Suprapubic skin (tissue), 4 donors: ENCODE results near the gene SOX9. TPM values are rescaled to one million over a fixed set of nuclear protein-coding genes. Genes with fewer than 3 reads are reported as not detected.

ENCODE experiments used
- DNase-seq, 2 donors: peaks; one replicate each; pipeline ENCODE4 v3.0.0-alpha.2; 2019; ENCODE audit warnings: low spot score in 2 of 2
- H3K27ac ChIP-seq: fragments of 200-600 bp; sonication (generic); one replicate; pipeline ENCODE4 v1.5.1; 2019
- H3K27me3 ChIP-seq: fragments of 200-600 bp; sonication (generic); one replicate; pipeline ENCODE4 v1.5.1; 2019
- H3K36me3 ChIP-seq: fragments of 200-600 bp; sonication (generic); one replicate; pipeline ENCODE4 v1.5.1; 2019
- H3K4me1 ChIP-seq: fragments of 200-600 bp; sonication (generic); one replicate; pipeline ENCODE4 v1.5.1; 2019
- H3K4me3 ChIP-seq: fragments of 200-600 bp; sonication (generic); one replicate; pipeline ENCODE4 v1.5.1; 2019; ENCODE audit warnings: mild to moderate bottlenecking
- H3K9me3 ChIP-seq: fragments of 200-600 bp; sonication (generic); one replicate; pipeline ENCODE4 v1.5.1; 2019
- EP300 ChIP-seq: sonication (generic); formaldehyde crosslinking; IDR thresholded peaks from one replicate; pipeline ENCODE4 v1.6.1; 2017; ENCODE audit warnings: antibody characterized with exemption
- POLR2A ChIP-seq, 2 donors: fragments of 450-650 bp; IDR thresholded peaks; one replicate each; pipeline ENCODE4 v1.6.1; 2017; ENCODE audit warnings: antibody characterized with exemption in 2 of 2, mild to moderate bottlenecking in 2 of 2, moderate library complexity in 2 of 2
- POLR2AphosphoS5 ChIP-seq, 3 donors: sonication (generic); formaldehyde crosslinking; IDR thresholded peaks; one replicate each; pipeline ENCODE4 v1.6.1; 2017; ENCODE audit warnings: antibody characterized with exemption in 3 of 3
- WGBS: methylation state at CpG from one replicate; pipeline ENCODE4 v1.1.5; 2018; 5-methylcytosine and 5-hydroxymethylcytosine counted together
- total RNA-seq, 4 donors: library from RNA; depleted of rRNA; stranded (reverse); fragments of >200 nt; gene quantifications; one replicate each; pipeline ENCODE4 v1.1.0, GENCODE V29; 2016
- TF ChIP-seq, protein P1 (sequence below), 2 donors: fragments of 200-600 bp in 1 of 2; fragments of 450-650 bp in 1 of 2; sonication (generic) in 1 of 2; IDR thresholded peaks; one replicate each; pipeline ENCODE4 v1.5.1; 2016 to 2019; ENCODE audit warnings: antibody characterized with exemption in 2 of 2, mild to moderate bottlenecking in 1 of 2, moderate library complexity in 1 of 2

SOX9 gene
- total RNA-seq, 4 donors from 2014 or later: 30.0 to 52.3 (median 42.9) TPM

DNA sequence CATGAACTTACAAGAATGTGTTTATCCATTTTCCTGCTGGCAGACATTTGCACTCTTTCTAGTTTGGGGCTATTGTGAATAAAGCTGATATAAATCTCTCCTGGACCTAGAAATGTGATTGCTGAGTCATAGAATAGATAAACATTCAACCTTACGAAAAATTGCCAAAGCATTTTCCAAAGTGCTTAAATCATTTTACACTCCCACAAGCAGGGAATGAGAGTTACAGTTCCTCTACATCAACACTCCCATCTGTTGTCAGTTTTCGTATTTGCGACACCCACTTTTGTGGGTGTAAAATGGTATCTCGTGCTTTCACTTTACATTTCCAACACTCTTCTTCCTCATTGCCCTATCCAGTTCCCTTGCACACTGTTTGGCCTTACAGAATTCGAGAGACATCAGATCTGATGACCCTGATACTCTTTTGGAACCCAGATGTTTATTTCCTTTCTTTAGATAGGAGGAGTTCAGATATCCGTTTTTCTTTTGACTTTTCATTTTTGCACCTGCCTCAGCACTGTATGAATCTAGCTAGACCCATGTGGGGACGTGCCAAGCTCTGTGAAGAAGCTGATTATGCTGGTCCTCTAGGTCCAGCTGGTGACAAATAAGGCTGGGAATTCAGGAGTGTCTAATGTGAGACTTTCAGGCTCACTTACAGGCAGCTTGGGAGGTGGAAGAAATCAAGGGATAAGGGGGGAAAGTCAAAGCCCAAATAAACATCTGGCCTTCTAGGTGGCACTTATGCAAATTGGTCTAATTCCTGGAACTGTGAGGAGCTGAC lies 14.0 kb downstream of the SOX9 start:
- Histone ChIP-seq H3K27ac (no peak overlapping the region), H3K4me3 (no peak overlapping the region), H3K9me3 (no peaks in the 10 kb centered on the region), H3K27me3 (peaks cover 11% of the 10 kb centered on the region), H3K4me1 (no peaks in the 10 kb centered on the region), H3K36me3 (no peaks in the 10 kb centered on the region)
- DNase-seq: no peak
- TF ChIP-seq, protein P1, sequence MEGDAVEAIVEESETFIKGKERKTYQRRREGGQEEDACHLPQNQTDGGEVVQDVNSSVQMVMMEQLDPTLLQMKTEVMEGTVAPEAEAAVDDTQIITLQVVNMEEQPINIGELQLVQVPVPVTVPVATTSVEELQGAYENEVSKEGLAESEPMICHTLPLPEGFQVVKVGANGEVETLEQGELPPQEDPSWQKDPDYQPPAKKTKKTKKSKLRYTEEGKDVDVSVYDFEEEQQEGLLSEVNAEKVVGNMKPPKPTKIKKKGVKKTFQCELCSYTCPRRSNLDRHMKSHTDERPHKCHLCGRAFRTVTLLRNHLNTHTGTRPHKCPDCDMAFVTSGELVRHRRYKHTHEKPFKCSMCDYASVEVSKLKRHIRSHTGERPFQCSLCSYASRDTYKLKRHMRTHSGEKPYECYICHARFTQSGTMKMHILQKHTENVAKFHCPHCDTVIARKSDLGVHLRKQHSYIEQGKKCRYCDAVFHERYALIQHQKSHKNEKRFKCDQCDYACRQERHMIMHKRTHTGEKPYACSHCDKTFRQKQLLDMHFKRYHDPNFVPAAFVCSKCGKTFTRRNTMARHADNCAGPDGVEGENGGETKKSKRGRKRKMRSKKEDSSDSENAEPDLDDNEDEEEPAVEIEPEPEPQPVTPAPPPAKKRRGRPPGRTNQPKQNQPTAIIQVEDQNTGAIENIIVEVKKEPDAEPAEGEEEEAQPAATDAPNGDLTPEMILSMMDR (IDR thresholded peaks at IDR 0.05): no peak
- no peak for TF ChIP-seq POLR2AphosphoS5 (IDR thresholded peaks at IDR 0.05)
- no peak for TF ChIP-seq POLR2A (IDR thresholded peaks at IDR 0.05)
- no peak for TF ChIP-seq EP300
- 44% methylated on average over 7 of the region's 7 CpGs for WGBS

DNA sequence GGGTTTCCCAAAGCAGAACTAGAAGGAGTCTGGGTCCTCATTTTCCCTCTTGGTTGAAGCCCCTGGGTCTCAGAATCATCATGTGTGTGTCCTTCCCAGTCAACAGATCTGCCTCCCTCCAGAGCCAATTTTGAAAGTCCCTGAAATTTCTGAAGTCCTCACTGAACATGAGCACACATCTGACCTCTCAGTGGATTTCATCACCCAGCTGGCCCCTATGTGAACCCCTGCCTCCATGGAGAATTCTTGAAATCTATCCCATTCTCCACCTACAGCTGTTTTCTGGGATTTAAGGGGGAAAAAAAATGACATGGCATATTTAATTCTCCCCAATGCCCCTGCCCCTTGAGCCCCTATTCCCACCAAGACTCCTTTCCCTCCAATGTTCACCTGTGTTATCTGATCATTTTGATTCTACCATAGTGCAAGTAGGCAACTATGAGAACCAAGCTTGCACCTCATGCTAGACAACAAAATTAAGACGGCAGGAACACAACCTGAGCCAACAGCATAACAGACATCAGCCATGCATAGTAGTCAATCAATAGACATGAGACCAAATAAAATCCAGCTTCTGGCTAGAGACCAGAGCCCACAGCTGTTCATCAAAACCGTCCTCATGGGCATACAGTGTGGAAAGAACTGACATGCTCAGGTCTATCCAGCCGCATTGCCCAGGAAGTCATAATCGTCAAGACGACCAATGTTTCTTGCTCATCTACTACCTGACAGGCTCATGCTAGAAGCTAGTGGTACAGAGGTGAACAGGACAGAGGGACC lies 14.9 kb downstream of the SOX9 start:
- TF ChIP-seq, protein P1 (IDR thresholded peaks at IDR 0.05): no peak
- TF ChIP-seq POLR2A (IDR thresholded peaks at IDR 0.05) (no peak), EP300 (no peak), POLR2AphosphoS5 (IDR thresholded peaks at IDR 0.05) (no peak)
- Histone ChIP-seq H3K4me1 (no peaks in the 10 kb centered on the region), H3K27ac (no peak overlapping the region), H3K36me3 (no peaks in the 10 kb centered on the region), H3K4me3 (no peak overlapping the region), H3K9me3 (no peaks in the 10 kb centered on the region), H3K27me3 (peaks cover 7% of the 10 kb centered on the region)
- 82% methylated on average over 5 of the region's 5 CpGs for WGBS
- no peak for DNase-seq

DNA sequence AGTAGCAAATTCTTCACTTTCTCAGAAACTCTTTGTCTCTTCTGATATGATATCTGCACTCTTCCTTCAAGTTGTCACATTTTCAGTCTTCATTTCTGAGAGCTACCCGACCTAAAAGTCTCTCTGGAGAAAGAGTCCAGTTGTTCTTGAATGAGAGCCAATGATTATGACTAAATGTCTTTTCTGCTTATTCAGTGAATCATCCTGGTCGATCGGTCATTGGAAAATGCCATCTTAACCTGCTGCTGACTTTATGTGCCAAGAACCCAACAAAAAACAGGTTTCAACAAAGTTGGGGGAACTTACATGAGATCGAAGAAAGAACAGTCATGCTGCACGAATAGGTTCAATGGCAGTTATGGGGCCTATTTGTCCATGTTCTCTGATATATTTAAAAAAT lies 15.9 kb downstream of the SOX9 start:
- Histone ChIP-seq H3K4me3 (no peak overlapping the region), H3K4me1 (no peaks in the 10 kb centered on the region)
- DNase-seq: no peak

DNA sequence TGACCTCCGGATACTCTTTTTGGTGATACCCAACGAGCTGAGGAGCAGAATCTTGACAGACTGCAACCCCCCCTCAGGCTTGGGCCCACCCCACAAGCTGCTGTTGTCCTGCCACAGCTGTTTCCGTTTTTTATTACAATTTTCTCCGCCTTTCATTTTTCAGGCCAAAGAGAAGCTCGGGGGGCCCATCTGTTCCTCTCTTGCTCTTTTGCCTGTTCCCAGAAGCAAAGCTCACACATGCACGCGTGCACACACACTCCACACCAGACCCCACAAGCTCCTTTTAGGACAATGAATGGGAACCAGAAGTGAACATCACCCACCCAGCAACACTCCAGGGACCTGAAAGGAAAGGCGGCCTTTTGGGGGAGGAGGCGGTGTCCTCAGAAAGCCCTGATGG lies 16.3 kb downstream of the SOX9 start:
- no peak for TF ChIP-seq POLR2A (IDR thresholded peaks at IDR 0.05)
- no peak for DNase-seq
- no peaks in the 10 kb centered on the region for H3K9me3 ChIP-seq
- no peaks in the 10 kb centered on the region for H3K36me3 ChIP-seq
- WGBS: 87% methylated on average over 9 of the region's 9 CpGs
- no peak overlapping the region for H3K4me3 ChIP-seq
- H3K4me1 ChIP-seq: no peaks in the 10 kb centered on the region
- no peak overlapping the region for H3K27ac ChIP-seq
- peaks cover 5% of the 10 kb centered on the region for H3K27me3 ChIP-seq

More for the DNA sequence above, 15.9 kb downstream of the SOX9 start:
- TF ChIP-seq, protein P1 (IDR thresholded peaks at IDR 0.05): no peak
- TF ChIP-seq POLR2A (IDR thresholded peaks at IDR 0.05) (no peak), EP300 (no peak)
- H3K27ac ChIP-seq: no peak overlapping the region
- H3K27me3 ChIP-seq: peaks cover 7% of the 10 kb centered on the region
- no peaks in the 10 kb centered on the region for H3K36me3 ChIP-seq
- WGBS: 57% methylated on average over 5 of the region's 5 CpGs
- no peaks in the 10 kb centered on the region for H3K9me3 ChIP-seq

DNA sequence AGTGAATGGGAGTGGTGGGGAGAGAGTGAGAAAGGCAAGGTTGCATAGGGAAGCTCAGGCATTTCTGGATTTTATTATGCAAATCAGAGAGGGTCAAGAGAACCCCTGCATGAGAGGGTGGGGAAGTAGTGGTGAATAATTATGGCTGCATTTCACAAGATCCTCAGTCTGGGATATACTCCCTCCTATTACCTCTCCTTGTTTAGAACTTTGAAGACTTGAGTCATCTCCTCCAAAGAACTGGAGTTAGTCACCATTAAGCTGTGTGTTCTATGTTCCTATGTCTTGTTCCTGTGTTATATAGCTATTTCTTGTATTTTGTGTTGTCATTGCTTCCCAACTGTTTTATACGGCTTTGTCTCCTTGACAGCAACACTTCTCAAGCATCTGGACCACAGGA lies 18.4 kb downstream of the SOX9 start:
- Histone ChIP-seq H3K4me1 (no peaks in the 10 kb centered on the region), H3K9me3 (no peaks in the 10 kb centered on the region), H3K27me3 (peaks cover 4% of the 10 kb centered on the region), H3K27ac (no peak overlapping the region), H3K36me3 (no peaks in the 10 kb centered on the region), H3K4me3 (no peak overlapping the region)
- 91% methylated on average over 1 of the region's 1 CpG for WGBS
- TF ChIP-seq POLR2AphosphoS5 (IDR thresholded peaks at IDR 0.05) (no peak), POLR2A (IDR thresholded peaks at IDR 0.05) (no peak), EP300 (no peak)
- TF ChIP-seq, protein P1 (IDR thresholded peaks at IDR 0.05): no peak
- DNase-seq: no peak
